Left ventricle myocardium inferior (tissue), 1 donor: ENCODE data around the gene P2RX4. TPM values are rescaled to one million over a fixed set of nuclear protein-coding genes. Genes with fewer than 3 reads are reported as not detected.
A peak's percentile ranks its signal among the peaks of the same experiment; 100 is the strongest.

Experiments
- DNase-seq: peaks from one replicate; pipeline ENCODE4 v3.0.0-alpha.2; 2020
- H3K27ac ChIP-seq: fragments of 200-600 bp; replicated peaks from 2 replicates; pipeline ENCODE4 v1.8.0; 2021
- H3K27me3 ChIP-seq: fragments of 200-600 bp; 2 replicates; pipeline ENCODE4 v1.8.0; 2021; ENCODE audit warnings: low read depth
- H3K36me3 ChIP-seq: fragments of 200-600 bp; 2 replicates; pipeline ENCODE4 v1.8.0; 2021
- H3K4me1 ChIP-seq: fragments of 200-600 bp; 2 replicates; pipeline ENCODE4 v1.8.0; 2021
- H3K4me3 ChIP-seq: fragments of 200-600 bp; 2 replicates; pipeline ENCODE4 v1.8.0; 2021; ENCODE audit warnings: mild to moderate bottlenecking, moderate library complexity
- H3K9me3 ChIP-seq: fragments of 200-600 bp; replicated peaks from 2 replicates; pipeline ENCODE4 v1.8.0; 2021
- CTCF ChIP-seq: fragments of 200-600 bp; IDR thresholded peaks from 2 replicates; pipeline ENCODE4 v1.8.0; 2021; ENCODE audit warnings: antibody characterized with exemption, mild to moderate bottlenecking, borderline replicate concordance
- intact Hi-C: fragments of 100-400 bp; cut with micrococcal nuclease; formaldehyde crosslinking; loops from one replicate; pipeline ENCODE4 v1.11.0; 2022
- total RNA-seq: library from RNA; stranded (reverse); fragmentation: NEBNext Ultra II Directional; extraction: Animal tissue kit (Norgen Biotek cat#: 25700); gene quantifications from one replicate; pipeline ENCODE4 v1.2.1, GENCODE V29; 2021
- donor health status: DM: no; HTN: yes; CAD: no; lungs with severe emphysema.

P2RX4 gene
- total RNA-seq, 1 donor from 2014 or later: 4.7 TPM

- peaks cover 40% of the 10 kb centered on the region for H3K36me3 ChIP-seq
- H3K27ac ChIP-seq: no peak overlapping the region
- H3K9me3 ChIP-seq: no peaks in the 10 kb centered on the region
Measured at GRCh38 chr12:121237415-121237814, 27.5 kb downstream of the P2RX4 start.

GRCh38 chr12:121238086-121238485, 28.2 kb downstream of the P2RX4 start:
- peaks cover 43% of the 10 kb centered on the region for H3K36me3 ChIP-seq
- intact Hi-C loops: no loop called here
- TF ChIP-seq CTCF: no peak
- DNase-seq: no peak
- H3K4me1 ChIP-seq: peaks cover 17% of the 10 kb centered on the region
- H3K27me3 ChIP-seq: no peaks in the 10 kb centered on the region
- H3K9me3 ChIP-seq: no peaks in the 10 kb centered on the region
- no peak overlapping the region for H3K4me3 ChIP-seq
- H3K27ac ChIP-seq: no peak overlapping the region

More at GRCh38 chr12:121237415-121237814, 27.5 kb downstream of the P2RX4 start:
- no peak for DNase-seq
- no peak overlapping the region for H3K4me3 ChIP-seq
- intact Hi-C loops: no loop called here
- no peak for TF ChIP-seq CTCF
- H3K27me3 ChIP-seq: no peaks in the 10 kb centered on the region
- peaks cover 17% of the 10 kb centered on the region for H3K4me1 ChIP-seq

- no peak for TF ChIP-seq CTCF
- no peaks in the 10 kb centered on the region for H3K9me3 ChIP-seq
- intact Hi-C loops: no loop called here
- no peak for DNase-seq
- H3K4me3 ChIP-seq: no peak overlapping the region
- H3K36me3 ChIP-seq: peaks cover 44% of the 10 kb centered on the region
- peaks cover 17% of the 10 kb centered on the region for H3K4me1 ChIP-seq
- no peaks in the 10 kb centered on the region for H3K27me3 ChIP-seq
- H3K27ac ChIP-seq: no peak overlapping the region
Measured at GRCh38 chr12:121238604-121239350, 28.8 kb downstream of the P2RX4 start.

- Histone ChIP-seq H3K9me3 (no peaks in the 10 kb centered on the region), H3K27ac (no peak overlapping the region), H3K27me3 (no peaks in the 10 kb centered on the region), H3K36me3 (peaks cover 50% of the 10 kb centered on the region), H3K4me3 (no peak overlapping the region), H3K4me1 (peaks cover 17% of the 10 kb centered on the region)
- DNase-seq: no peak
- intact Hi-C loops: no loop called here
- TF ChIP-seq CTCF: no peak
Measured at GRCh38 chr12:121239351-121240061, 29.6 kb downstream of the P2RX4 start.

GRCh38 chr12:121240062-121240420, 30.1 kb downstream of the P2RX4 start:
- peaks cover 55% of the 10 kb centered on the region for H3K36me3 ChIP-seq
- peaks cover 17% of the 10 kb centered on the region for H3K4me1 ChIP-seq
- peak overlapping the region; percentile 60 for H3K27ac ChIP-seq
- no peak for TF ChIP-seq CTCF
- no peaks in the 10 kb centered on the region for H3K9me3 ChIP-seq
- no peaks in the 10 kb centered on the region for H3K27me3 ChIP-seq
- DNase-seq: no peak
- intact Hi-C loops: no loop called here
- H3K4me3 ChIP-seq: peak overlapping the region; percentile 49
